ENCODE results near the gene TMEM144. TPM values are rescaled to one million over a fixed set of nuclear protein-coding genes. Genes with fewer than 3 reads are reported as not detected.

The TMEM144 gene
- total RNA-seq, 1 donor = 7.3 TPM

DNA sequence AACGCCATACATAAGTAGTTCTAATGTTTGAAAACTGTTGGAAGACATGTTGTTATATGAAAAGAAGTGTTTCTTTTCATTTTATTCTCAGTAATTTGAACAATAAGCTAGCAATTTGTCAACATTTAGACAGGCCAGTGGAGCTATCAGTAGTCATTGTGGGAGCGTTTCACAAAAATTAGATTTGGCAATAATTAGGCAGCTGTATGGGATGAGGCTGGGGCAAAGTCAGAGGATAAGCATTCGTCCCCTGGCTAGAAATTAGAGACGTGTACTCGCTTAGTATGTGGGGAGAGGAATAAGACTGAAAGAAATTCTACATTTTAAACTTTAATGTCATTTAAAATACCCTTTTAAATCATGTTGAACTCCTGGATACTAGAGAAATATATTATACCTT, 70.6 kb downstream of the TMEM144 start:
- H3K4me3 ChIP-seq (ENCODE audit: low read depth, low read length) = no peak overlapping the region
- no peak for DNase-seq (ENCODE audit: low read depth)
- TF ChIP-seq, protein P1, sequence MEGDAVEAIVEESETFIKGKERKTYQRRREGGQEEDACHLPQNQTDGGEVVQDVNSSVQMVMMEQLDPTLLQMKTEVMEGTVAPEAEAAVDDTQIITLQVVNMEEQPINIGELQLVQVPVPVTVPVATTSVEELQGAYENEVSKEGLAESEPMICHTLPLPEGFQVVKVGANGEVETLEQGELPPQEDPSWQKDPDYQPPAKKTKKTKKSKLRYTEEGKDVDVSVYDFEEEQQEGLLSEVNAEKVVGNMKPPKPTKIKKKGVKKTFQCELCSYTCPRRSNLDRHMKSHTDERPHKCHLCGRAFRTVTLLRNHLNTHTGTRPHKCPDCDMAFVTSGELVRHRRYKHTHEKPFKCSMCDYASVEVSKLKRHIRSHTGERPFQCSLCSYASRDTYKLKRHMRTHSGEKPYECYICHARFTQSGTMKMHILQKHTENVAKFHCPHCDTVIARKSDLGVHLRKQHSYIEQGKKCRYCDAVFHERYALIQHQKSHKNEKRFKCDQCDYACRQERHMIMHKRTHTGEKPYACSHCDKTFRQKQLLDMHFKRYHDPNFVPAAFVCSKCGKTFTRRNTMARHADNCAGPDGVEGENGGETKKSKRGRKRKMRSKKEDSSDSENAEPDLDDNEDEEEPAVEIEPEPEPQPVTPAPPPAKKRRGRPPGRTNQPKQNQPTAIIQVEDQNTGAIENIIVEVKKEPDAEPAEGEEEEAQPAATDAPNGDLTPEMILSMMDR (IDR thresholded peaks at IDR 0.05; ENCODE audit: insufficient read depth, low read depth, low read length) = no peak

DNA sequence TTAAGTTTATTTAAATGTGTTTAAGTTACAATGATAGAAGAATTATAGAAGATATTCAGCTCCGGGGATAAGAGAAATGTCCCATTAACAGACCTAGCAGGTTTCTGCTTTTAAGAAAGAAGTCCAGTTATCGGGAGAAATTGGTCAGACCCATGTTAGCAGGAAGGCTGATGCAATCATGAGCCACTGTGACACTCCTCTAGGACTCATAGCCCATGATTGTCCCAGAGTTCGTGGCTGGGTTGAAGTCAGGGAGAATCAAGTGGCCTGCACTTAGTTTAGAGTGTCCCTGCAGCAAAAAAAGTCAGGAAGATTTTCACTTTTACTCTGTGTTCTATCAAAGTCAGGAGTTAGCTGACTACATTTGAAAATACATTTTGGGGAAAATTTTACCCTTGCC, 72.0 kb downstream of the TMEM144 start:
- TF ChIP-seq, protein P1 (IDR thresholded peaks at IDR 0.05; ENCODE audit: insufficient read depth, low read depth, low read length) = no peak
- DNase-seq (ENCODE audit: low read depth) = peak; percentile 12

DNA sequence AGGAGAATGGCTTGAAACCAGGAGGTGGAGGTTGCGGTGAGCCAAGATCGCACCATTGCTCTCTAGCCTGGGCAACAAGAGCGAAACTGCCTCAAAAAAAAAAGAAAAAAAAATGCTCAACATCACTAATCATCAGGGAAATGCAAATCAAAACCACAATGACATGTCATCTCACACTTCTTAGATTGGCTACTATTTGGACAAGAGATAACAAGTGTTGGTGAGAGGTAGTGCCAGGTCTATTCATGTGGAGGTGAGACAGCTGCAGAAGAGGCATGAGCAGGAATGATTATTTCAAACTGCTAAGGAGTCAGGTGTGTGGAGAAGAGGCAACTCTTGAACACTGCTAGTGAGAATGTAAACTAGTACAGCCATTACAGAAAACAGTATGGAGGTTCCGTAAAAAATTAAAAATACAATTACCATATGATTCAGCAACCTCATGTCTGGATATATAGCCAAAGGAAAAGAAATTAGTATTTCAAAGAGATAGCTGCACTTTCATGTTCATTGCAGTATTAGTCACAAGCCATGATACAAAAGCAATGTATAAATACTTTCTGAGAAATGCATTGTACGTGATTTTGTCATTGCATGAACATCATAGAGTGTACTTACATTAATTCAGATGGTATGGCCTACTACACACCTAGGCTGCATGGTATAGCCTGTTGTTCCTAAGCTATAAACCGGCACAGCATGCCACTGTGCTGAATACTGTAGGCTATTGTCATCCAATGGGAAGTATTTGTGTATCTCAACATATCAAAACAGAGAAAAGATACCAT, 75.3 kb downstream of the TMEM144 start:
- H3K4me3 ChIP-seq (ENCODE audit: low read depth, low read length) = no peak overlapping the region
- TF ChIP-seq, protein P1 (IDR thresholded peaks at IDR 0.05; ENCODE audit: insufficient read depth, low read depth, low read length) = no peak
- no peak for DNase-seq (ENCODE audit: low read depth)

More for the DNA sequence above, 72.0 kb downstream of the TMEM144 start:
- H3K4me3 ChIP-seq (ENCODE audit: low read depth, low read length) = no peak overlapping the region

DNA sequence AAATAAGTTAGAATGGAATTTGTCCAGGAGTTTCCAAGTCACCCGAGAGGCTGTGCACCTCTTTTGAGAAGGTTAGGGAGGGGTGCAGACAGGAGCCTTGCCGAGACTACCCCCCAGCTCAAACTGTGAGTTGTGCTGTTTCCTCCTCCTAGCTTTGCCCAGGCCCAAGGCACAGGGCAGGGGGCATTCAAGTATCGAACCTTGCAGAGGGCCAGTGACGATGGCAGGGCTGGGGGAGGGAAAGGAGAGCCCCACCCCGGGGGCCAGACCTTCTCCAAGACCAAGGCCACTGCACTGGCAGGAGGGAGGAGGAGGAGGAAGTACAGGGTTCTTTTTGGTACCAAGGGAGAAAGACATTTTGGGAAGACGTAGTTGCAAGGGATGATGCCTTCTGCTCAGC, 80.6 kb downstream of the TMEM144 start:
- H3K4me3 ChIP-seq (ENCODE audit: low read depth, low read length) = no peak overlapping the region
- DNase-seq (ENCODE audit: low read depth) = no peak
- TF ChIP-seq, protein P1 (IDR thresholded peaks at IDR 0.05; ENCODE audit: insufficient read depth, low read depth, low read length) = no peak

DNA sequence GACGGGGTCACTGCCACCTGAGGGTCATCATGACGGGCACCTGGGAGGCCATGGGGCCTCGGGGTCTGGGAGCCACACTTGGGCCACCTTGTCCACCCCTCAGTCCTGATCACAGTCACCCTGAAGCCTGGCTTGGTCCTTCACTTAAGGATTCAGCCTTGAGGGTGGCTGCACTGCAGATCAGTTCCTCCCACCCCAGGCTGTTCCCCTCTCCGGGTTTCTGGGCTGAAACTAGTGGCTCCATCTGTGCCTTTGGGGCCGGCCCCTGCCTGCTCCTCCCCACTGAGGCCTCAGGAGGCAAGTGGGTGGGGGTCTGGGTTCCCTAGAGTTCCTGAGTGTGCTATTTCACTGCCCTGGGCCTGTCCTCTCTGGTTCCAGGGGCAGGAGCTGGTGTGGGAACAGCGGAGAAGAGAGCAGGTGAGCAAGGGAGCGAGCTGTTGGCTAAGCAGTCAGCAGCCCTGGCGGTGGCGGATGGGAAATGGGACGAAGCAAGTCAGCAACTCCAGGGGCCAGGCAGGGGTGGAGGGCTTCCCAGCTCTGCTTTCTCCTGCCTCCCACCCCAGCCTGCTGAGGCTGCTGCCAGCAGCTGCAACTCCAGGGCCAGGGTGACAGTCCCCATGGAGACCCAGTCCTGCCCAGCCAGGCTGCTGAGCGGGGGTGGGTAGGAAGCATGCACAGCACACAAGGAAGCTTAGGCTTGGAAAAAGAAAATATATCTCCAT, 81.2 kb downstream of the TMEM144 start:
- TF ChIP-seq, protein P1 (IDR thresholded peaks at IDR 0.05; ENCODE audit: insufficient read depth, low read depth, low read length) = no peak
- DNase-seq (ENCODE audit: low read depth) = no peak
- H3K4me3 ChIP-seq (ENCODE audit: low read depth, low read length) = no peak overlapping the region

DNA sequence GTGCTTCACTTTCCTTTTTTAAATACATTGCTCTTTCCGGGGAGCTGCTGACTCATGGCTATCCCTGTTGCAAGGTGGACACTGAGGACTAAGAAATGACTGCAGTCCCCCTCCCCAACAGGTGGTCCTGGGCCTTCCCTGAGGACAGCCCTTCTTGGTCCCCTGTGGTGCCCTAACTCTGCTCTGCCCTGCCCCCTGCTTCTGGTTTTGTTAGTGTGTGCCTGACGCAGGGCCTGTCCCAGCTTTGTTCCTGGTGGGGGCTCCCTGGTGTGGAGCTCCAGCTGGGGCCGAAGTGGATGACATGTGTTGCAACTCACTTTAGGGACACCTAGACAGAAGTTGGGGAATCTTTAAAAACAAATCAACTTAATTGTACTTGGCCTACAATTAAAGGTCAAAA, 81.9 kb downstream of the TMEM144 start:
- no peak for DNase-seq (ENCODE audit: low read depth)
- H3K4me3 ChIP-seq (ENCODE audit: low read depth, low read length) = no peak overlapping the region
- TF ChIP-seq, protein P1 (IDR thresholded peaks at IDR 0.05; ENCODE audit: insufficient read depth, low read depth, low read length) = no peak

All from fibroblast of villous mesenchyme (primary cell).